BLaER1 treated with 17β-estradiol and CSF1 and Interleukin-3, amounts not matched to agents 10 nM and 100 nM (cell line): ENCODE measurements around the gene NPW.
A peak's percentile ranks its signal among the peaks of the same experiment; 100 is the strongest.

Source experiments
- H3K27ac ChIP-seq, 11 experiments: shearing (Covaris generic); formaldehyde crosslinking; 2 replicates each; pipeline ENCODE4 v1.8.1; 2022
- H3K27me3 ChIP-seq, 11 experiments: shearing (Covaris generic); formaldehyde crosslinking; 2 replicates each; pipeline ENCODE4 v1.8.1; 2022
- H3K36me3 ChIP-seq, 11 experiments: shearing (Covaris generic); formaldehyde crosslinking; 2 replicates each; pipeline ENCODE4 v1.8.1; 2022
- H3K4me1 ChIP-seq, 10 experiments: shearing (Covaris generic); formaldehyde crosslinking; 2 replicates each; pipeline ENCODE4 v1.8.1; 2022
- H3K4me2 ChIP-seq, 11 experiments: shearing (Covaris generic); formaldehyde crosslinking; 2 replicates each; pipeline ENCODE4 v1.8.1; 2022
- H3K4me3 ChIP-seq, 10 experiments: shearing (Covaris generic); formaldehyde crosslinking; 2 replicates each; pipeline ENCODE4 v1.8.1; 2022
- H3K9ac ChIP-seq, 11 experiments: shearing (Covaris generic); formaldehyde crosslinking; 2 replicates each; pipeline ENCODE4 v1.8.1; 2022
- H3K9me3 ChIP-seq, 11 experiments: shearing (Covaris generic); formaldehyde crosslinking; replicated peaks in 1 of 11; 2 replicates each; pipeline ENCODE4 v1.8.1; 2022
- H4K20me1 ChIP-seq, 11 experiments: shearing (Covaris generic); formaldehyde crosslinking; 2 replicates each; pipeline ENCODE4 v1.8.1; 2022
- Cebpa-rat ChIP-seq, 11 experiments: shearing (Covaris generic); IDR thresholded peaks; 2 replicates each; pipeline ENCODE4 v1.8.1; 2022

Gene NPW

DNA sequence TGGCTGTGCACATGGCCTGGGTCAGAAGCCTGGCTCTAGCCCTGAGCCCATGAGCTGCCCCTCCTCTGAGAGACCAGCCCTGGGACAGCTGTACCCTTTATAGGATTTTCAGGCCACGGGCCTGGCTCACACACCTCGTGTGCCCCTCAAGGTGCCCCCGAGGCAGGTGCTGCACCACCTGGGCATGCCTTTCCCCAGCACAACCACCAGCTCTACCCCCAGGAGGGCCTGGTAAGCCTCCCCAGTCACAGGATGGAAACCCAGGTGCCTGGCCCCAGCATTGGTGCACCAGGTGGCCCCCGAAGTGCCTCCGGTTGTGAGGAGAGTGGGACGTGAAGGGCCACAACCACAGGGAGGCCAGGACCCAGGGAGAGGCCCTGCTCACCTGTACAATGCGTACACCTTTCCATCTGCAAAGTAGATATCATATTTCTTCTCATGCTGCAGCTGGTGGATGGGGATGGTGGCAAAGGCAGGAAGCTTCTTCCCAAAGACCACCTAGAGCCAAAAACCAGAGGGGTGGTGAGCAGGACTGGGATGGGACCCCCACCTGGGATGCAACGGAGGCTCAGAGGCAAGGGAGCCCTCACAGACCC, 16.3 kb upstream of the NPW start:
- Histone ChIP-seq H3K27me3 (no peaks in the 10 kb centered on the region), H3K36me3 (peaks cover 52 to 91% (median 74%) of the 10 kb centered on the region in 11 experiments), H4K20me1 (peaks cover 58 to 100% (median 96%) of the 10 kb centered on the region in 11 experiments), H3K4me3 (no peak overlapping the region), H3K4me1 (peaks cover 45 to 52% (median 49%) of the 10 kb centered on the region in 10 experiments), H3K4me2 (peak overlapping the region in 2 of 11 experiments; percentile 16 to 97; a peak in 1 of 22 replicates), H3K27ac (peak overlapping the region in 1 of 11 experiments; percentile 22; a peak in 2 of 22 replicates), H3K9ac (peak overlapping the region in 7 of 11 experiments; percentile 5 to 45 (median 33); a peak in 5 of 22 replicates), H3K9me3 (no peaks in the 10 kb centered on the region)
- no peak for TF ChIP-seq Cebpa-rat (IDR thresholded peaks at IDR 0.05)

DNA sequence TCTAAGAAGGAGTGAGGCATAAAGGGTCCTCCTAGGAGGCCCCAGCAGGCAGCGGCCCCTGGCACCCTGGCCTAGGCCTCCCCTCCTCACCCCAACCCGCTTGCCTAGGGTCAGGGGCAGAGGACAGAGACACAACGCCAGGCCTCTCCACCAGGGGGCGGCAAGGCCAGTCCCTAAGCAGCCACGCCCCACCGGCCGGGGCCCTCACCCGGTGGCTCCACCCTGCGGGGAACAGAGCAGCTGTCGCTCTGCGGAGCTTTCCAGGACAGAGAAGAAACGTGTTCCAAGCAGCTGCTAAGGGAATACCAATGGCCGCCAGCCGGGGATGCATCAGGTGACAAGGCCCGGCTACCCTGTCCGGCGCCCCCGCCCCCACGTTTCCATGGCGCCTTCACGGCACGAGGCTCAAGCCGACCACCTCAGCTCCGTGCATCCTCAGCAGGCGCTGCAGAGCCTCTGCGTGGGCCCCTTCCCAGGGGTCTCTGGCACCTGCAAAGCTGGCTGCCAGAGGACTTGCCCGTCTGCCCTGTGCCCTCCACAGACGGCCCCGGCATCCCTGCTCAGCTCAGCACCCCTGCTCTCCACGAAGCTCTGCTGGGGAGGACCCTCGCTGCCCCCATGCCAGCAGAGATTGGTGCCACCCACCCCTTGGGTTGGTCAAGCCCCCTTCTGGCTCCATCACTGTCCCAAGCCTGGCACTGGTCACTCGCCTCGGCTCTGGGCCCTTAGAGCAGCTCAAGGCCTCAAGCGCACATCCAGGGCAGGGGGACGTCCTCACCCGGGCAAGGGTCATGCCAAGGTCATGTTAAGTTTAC, 15.6 kb upstream of the NPW start:
- TF ChIP-seq Cebpa-rat (IDR thresholded peaks at IDR 0.05) = no peak
- peak overlapping the region in 6 of 11 experiments; percentile 4 to 94 (median 34); a peak in 8 of 22 replicates for H3K27ac ChIP-seq
- H3K4me2 ChIP-seq = peak overlapping the region; percentile 94 to 100 (median 98)
- no peaks in the 10 kb centered on the region for H3K9me3 ChIP-seq
- H3K4me3 ChIP-seq = peak overlapping the region in 1 of 10 experiments; percentile 31; a peak in 2 of 20 replicates
- H3K4me1 ChIP-seq = peaks cover 49 to 55% (median 53%) of the 10 kb centered on the region in 10 experiments
- H3K9ac ChIP-seq = peak overlapping the region; percentile 1 to 99 (median 94); a peak in 17 of 22 replicates
- H3K27me3 ChIP-seq = no peaks in the 10 kb centered on the region
- peaks cover 45 to 84% (median 67%) of the 10 kb centered on the region in 11 experiments for H3K36me3 ChIP-seq
- H4K20me1 ChIP-seq = peaks cover 61 to 100% (median 98%) of the 10 kb centered on the region in 11 experiments

DNA sequence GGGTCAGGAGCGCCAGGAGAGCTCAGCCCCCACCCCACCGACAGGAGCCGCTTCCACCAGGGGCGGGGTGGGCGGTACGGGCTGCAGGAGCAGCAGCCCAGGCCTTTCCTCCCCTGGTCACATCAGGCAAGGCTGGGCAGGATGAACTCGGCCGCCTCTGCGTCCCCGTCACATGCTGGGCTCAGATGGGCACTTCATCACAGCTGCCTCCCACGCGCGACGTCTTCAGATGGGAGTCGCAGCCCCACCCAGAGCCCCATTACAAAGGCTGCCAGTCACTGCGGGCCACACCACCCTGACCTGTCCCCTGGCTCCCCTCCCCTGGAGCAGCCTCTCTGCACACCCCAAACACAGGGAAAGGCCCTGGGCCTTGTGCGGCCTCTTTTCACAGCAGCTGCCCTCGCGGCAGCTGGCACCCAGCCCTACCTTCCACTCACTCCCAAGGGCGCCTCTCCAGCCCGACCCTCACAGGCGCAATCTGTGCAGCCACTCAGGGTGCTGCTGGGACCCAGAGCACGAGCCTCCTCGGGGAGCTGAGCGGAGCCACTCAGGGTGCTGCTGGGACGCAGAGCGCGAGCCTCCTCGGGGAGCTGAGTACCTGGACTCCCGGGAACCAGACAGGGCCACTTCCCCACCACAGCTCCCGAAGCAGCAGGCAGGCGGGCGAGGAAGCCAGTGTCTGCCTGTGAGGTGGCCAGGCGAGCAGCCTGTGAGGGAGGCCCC, 14.6 kb upstream of the NPW start:
- Histone ChIP-seq H3K4me2 (peak overlapping the region; percentile 94 to 100 (median 98)), H3K9me3 (no peaks in the 10 kb centered on the region), H4K20me1 (peaks cover 61 to 95% (median 92%) of the 10 kb centered on the region in 11 experiments), H3K27ac (peak overlapping the region in 9 of 11 experiments; percentile 5 to 94 (median 43); a peak in 15 of 22 replicates), H3K4me1 (peaks cover 49 to 55% (median 53%) of the 10 kb centered on the region in 10 experiments), H3K27me3 (no peaks in the 10 kb centered on the region), H3K4me3 (peak overlapping the region in 7 of 10 experiments; percentile 19 to 55 (median 31); a peak in 10 of 20 replicates), H3K9ac (peak overlapping the region; percentile 28 to 99 (median 95)), H3K36me3 (peaks cover 36 to 74% (median 58%) of the 10 kb centered on the region in 11 experiments)
- TF ChIP-seq Cebpa-rat (IDR thresholded peaks at IDR 0.05) = no peak

DNA sequence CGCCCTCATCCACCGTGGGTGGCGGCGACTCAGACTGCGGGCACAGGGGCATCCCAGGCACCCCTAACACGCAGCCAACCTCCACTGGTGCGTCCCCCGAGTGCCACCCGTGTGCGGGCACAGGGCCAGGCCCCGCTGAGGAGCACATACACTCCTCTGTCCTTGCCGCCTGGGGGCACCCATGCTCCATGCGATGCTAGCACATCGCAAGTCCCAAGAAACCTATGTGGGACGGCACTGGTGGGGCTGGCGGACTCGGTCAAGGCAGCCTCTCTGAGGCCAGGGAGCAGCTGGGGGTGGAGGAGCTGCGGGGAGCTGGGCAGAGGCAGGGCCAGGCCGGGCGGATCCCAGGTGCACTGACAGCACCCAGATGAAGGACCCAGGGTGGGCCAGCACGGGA, 13.9 kb upstream of the NPW start:
- no peaks in the 10 kb centered on the region for H3K27me3 ChIP-seq
- peaks cover 61 to 88% (median 85%) of the 10 kb centered on the region in 11 experiments for H4K20me1 ChIP-seq
- peak overlapping the region in 7 of 10 experiments; percentile 19 to 55 (median 29); a peak in 11 of 20 replicates for H3K4me3 ChIP-seq
- no peak for TF ChIP-seq Cebpa-rat (IDR thresholded peaks at IDR 0.05)
- H3K27ac ChIP-seq = peak overlapping the region in 9 of 11 experiments; percentile 5 to 94 (median 43); a peak in 15 of 22 replicates
- peaks cover 29 to 68% (median 51%) of the 10 kb centered on the region in 11 experiments for H3K36me3 ChIP-seq
- H3K9ac ChIP-seq = peak overlapping the region; percentile 28 to 99 (median 95)
- no peaks in the 10 kb centered on the region for H3K9me3 ChIP-seq
- peak overlapping the region; percentile 94 to 100 (median 98) for H3K4me2 ChIP-seq
- H3K4me1 ChIP-seq = peaks cover 56 to 62% (median 60%) of the 10 kb centered on the region in 10 experiments

DNA sequence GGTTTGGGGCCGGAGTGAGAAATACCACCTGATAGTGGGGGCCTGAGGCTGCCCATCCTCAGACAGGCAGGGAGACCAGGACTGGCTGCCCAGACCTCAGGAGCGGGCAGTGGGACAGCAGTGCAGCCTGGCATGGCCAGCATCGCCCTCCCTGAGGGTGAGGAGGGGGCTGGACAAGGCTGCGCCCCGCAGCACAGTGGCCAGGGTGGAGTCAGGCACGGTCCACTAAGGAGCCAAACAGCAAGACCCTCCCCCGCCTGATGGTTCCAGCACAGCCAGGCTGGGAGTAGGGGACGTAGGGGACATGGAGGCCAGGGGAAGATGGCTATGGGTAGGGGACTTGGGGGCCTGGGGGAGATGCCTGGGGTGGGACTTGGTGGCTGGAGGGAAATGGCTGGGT, 13.3 kb upstream of the NPW start:
- H3K4me1 ChIP-seq = peaks cover 59 to 69% (median 64%) of the 10 kb centered on the region in 10 experiments
- peak overlapping the region; percentile 94 to 100 (median 98) for H3K4me2 ChIP-seq
- H3K36me3 ChIP-seq = peaks cover 22 to 61% (median 44%) of the 10 kb centered on the region in 11 experiments
- peak overlapping the region in 8 of 11 experiments; percentile 23 to 97 (median 88); a peak in 11 of 22 replicates for H3K27ac ChIP-seq
- H3K27me3 ChIP-seq = no peaks in the 10 kb centered on the region
- peak overlapping the region in 5 of 10 experiments; percentile 19 to 55 (median 29); a peak in 5 of 20 replicates for H3K4me3 ChIP-seq
- peaks cover 61 to 81% (median 80%) of the 10 kb centered on the region in 11 experiments for H4K20me1 ChIP-seq
- H3K9me3 ChIP-seq = no peaks in the 10 kb centered on the region
- peak overlapping the region; percentile 52 to 99 (median 95); a peak in 20 of 22 replicates for H3K9ac ChIP-seq
- no peak for TF ChIP-seq Cebpa-rat (IDR thresholded peaks at IDR 0.05)

DNA sequence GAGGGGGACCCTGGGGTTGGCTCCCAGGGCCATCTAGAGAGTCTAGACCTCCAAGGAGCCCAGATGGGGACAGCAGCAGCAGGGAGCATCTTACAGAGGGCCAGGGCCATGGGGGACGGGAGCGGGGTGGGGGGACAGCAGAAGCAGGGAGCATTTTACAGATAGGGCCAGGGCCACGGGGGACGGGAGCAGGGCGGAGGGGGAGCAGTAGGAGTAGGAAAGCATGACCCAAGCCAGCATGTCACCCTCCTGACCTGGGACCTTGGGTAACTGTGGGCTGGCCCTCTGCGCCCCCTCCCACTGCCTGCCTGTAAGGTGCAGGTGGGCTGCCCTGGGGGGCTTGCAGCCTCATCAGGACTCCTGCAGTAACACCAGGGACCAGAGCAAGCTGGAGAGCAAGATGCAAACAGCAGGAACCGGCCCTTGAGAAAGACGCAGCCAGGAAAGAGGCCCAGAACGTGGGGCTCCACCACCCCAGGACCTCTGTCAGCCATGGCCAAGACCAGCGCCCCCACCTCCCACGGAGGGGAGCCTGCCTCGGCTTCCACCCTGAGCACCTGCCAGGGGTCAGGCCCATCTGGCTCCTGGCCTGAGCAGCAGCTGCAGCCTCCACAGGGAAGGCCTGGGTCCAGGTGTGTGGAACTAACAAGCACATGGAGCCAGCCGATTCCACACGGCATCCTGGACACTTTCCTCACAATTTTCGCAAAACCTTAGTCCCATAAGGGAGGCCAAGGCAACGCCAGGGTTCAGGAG, 12.3 kb upstream of the NPW start:
- peaks cover 59 to 77% (median 64%) of the 10 kb centered on the region in 10 experiments for H3K4me1 ChIP-seq
- H3K27me3 ChIP-seq = no peaks in the 10 kb centered on the region
- H3K4me3 ChIP-seq = peak overlapping the region; percentile 81 to 100 (median 96)
- H4K20me1 ChIP-seq = peaks cover 56 to 72% (median 70%) of the 10 kb centered on the region in 11 experiments
- H3K9ac ChIP-seq = peak overlapping the region; percentile 86 to 99 (median 97)
- H3K27ac ChIP-seq = peak overlapping the region; percentile 32 to 97 (median 94); a peak in 19 of 22 replicates
- no peaks in the 10 kb centered on the region for H3K9me3 ChIP-seq
- H3K36me3 ChIP-seq = peaks cover 13 to 51% (median 35%) of the 10 kb centered on the region in 11 experiments
- H3K4me2 ChIP-seq = peak overlapping the region; percentile 94 to 100 (median 98)
- no peak for TF ChIP-seq Cebpa-rat (IDR thresholded peaks at IDR 0.05)

DNA sequence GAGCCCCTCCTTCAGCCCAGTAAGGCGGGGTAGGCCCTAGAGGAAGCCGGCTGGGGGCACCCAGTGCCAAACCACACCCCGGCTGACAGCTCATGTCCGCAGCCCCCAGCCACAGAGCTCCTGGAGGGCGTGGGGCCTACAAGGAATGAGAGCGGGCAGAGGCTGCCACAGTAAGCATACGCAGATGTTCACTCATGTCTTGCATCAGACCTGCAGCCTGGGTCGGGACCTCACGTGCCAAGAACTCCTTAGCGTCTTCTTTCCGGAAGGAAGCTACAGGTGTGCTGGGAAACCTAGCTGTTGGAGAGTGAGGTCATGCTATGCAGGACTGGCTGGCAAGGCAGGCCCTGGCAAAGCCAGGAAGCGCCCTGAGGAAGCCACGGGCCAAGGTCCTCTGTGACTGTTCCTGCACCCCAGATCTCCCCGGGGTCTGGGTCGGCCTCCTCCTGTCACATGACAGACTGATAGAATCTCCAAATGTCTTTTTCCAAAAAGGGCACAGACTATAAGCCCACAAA, 11.5 kb upstream of the NPW start:
- Histone ChIP-seq H3K27me3 (no peaks in the 10 kb centered on the region), H3K27ac (peak overlapping the region; percentile 32 to 97 (median 94); a peak in 19 of 22 replicates), H3K4me1 (peaks cover 59 to 77% (median 64%) of the 10 kb centered on the region in 10 experiments), H3K9ac (peak overlapping the region; percentile 86 to 99 (median 97)), H3K4me3 (peak overlapping the region; percentile 81 to 100 (median 96)), H3K4me2 (peak overlapping the region; percentile 94 to 100 (median 98)), H4K20me1 (peaks cover 55 to 64% (median 62%) of the 10 kb centered on the region in 11 experiments), H3K9me3 (no peaks in the 10 kb centered on the region), H3K36me3 (peaks cover 5 to 43% (median 27%) of the 10 kb centered on the region in 11 experiments)
- TF ChIP-seq Cebpa-rat (IDR thresholded peaks at IDR 0.05) = no peak
